Measurements from ENCODE around the gene OR2A25.

DNA sequence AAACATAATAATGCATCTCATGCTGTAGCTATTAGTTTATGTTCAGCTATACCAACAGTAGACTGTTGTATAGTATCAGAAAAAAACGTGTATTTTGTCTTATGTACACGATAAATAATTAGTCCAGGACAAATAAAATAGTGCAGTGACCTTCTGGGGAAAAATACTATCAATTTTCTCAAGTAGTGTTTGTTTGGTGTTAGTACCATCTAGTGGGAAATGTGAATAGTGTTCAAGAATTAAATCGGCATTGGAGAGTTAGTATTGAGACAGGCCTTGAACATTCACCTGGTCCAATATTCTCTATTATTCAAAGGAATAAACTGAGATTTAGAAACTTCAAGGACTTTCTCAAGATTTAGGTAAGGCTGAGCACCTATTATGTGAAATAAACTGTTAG, 42.5 kb upstream of the OR2A25 start:
- TF ChIP-seq, protein P1, sequence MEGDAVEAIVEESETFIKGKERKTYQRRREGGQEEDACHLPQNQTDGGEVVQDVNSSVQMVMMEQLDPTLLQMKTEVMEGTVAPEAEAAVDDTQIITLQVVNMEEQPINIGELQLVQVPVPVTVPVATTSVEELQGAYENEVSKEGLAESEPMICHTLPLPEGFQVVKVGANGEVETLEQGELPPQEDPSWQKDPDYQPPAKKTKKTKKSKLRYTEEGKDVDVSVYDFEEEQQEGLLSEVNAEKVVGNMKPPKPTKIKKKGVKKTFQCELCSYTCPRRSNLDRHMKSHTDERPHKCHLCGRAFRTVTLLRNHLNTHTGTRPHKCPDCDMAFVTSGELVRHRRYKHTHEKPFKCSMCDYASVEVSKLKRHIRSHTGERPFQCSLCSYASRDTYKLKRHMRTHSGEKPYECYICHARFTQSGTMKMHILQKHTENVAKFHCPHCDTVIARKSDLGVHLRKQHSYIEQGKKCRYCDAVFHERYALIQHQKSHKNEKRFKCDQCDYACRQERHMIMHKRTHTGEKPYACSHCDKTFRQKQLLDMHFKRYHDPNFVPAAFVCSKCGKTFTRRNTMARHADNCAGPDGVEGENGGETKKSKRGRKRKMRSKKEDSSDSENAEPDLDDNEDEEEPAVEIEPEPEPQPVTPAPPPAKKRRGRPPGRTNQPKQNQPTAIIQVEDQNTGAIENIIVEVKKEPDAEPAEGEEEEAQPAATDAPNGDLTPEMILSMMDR (IDR thresholded peaks at IDR 0.05; ENCODE audit: poor library complexity, severe bottlenecking) = peak; percentile 83
- TF ChIP-seq SMC3 (conservative IDR thresholded peaks at IDR 0.05; ENCODE audit: poor library complexity) (peak; percentile 85), EP300 (conservative IDR thresholded peaks at IDR 0.05; ENCODE audit: poor library complexity, severe bottlenecking) (no peak)
- TF ChIP-seq, protein P2, sequence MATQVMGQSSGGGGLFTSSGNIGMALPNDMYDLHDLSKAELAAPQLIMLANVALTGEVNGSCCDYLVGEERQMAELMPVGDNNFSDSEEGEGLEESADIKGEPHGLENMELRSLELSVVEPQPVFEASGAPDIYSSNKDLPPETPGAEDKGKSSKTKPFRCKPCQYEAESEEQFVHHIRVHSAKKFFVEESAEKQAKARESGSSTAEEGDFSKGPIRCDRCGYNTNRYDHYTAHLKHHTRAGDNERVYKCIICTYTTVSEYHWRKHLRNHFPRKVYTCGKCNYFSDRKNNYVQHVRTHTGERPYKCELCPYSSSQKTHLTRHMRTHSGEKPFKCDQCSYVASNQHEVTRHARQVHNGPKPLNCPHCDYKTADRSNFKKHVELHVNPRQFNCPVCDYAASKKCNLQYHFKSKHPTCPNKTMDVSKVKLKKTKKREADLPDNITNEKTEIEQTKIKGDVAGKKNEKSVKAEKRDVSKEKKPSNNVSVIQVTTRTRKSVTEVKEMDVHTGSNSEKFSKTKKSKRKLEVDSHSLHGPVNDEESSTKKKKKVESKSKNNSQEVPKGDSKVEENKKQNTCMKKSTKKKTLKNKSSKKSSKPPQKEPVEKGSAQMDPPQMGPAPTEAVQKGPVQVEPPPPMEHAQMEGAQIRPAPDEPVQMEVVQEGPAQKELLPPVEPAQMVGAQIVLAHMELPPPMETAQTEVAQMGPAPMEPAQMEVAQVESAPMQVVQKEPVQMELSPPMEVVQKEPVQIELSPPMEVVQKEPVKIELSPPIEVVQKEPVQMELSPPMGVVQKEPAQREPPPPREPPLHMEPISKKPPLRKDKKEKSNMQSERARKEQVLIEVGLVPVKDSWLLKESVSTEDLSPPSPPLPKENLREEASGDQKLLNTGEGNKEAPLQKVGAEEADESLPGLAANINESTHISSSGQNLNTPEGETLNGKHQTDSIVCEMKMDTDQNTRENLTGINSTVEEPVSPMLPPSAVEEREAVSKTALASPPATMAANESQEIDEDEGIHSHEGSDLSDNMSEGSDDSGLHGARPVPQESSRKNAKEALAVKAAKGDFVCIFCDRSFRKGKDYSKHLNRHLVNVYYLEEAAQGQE (IDR thresholded peaks at IDR 0.05; ENCODE audit: borderline replicate concordance) = no peak

Measured in neural cell (in vitro differentiated cells).